Embryonic facial prominence (tissue), 1 donor: ENCODE data around the gene COLEC11.

Source experiments
- DNase-seq: peaks from one replicate; pipeline ENCODE4 v3.0.0-alpha.2; 2016; ENCODE audit errors: extremely low spot score

The COLEC11 gene

GRCh38 chr2:3585261-3586109 lies 9.4 kb upstream of the COLEC11 start:
- no peak for DNase-seq

GRCh38 chr2:3586220-3586619 lies 8.7 kb upstream of the COLEC11 start:
- DNase-seq = no peak

DNA sequence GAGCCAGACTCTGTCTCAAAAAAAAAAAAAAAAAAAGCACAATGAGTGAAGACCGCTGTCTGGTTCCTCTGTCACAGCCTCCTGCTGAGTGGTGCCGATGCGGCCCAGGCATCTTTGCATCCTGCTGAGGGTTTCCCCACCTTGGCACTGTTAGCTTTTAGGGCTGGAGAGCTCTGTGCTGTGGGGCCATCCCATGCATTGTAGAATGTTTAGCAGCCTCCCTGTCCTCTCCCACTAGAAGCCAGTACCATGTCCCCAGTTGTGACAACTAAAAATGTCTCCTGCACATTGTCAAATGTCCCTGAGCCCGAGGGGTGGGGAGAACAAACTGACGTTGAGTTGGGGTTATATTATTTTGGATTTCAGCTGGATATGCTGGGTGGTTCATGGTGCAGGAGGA lies 7.9 kb upstream of the COLEC11 start:
- no peak for DNase-seq

DNA sequence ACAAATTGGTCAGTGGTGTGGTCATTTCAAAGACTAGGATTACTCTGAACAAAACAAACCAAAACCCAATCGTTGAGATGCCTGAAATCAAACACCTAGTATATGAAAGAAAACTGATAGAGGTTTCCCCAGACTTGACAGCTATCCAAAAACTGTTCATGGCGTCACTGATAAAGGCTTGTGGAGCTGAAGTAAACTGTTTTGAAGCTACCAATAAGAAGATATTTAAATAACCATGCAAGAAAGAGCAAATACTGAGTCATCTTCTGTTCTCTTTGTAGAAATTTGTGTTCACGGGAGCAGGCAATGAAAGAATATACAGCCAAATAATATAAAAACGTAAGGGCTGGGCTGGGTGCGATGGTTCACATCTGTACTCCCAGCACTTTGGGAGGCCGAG lies 7.5 kb upstream of the COLEC11 start:
- no peak for DNase-seq

DNA sequence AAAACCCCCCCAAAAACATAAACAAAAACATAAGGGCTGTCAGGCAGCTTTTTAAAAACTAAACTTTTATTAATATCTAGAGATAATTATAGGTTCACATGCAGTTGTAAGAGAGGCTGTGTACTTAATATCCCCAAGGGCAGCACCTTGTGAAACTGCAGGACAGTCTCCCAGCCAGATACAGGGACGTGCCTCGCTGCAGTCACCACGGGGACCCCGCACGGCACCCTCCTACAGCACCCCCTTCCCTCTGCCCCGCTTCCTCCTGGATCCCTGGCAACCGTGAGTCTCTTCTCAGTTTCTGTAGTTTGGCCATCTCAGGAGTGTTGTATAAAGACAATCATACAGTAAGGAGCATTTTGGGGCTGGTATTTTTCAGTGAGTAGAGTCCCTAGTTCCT lies 6.8 kb upstream of the COLEC11 start:
- DNase-seq = no peak

DNA sequence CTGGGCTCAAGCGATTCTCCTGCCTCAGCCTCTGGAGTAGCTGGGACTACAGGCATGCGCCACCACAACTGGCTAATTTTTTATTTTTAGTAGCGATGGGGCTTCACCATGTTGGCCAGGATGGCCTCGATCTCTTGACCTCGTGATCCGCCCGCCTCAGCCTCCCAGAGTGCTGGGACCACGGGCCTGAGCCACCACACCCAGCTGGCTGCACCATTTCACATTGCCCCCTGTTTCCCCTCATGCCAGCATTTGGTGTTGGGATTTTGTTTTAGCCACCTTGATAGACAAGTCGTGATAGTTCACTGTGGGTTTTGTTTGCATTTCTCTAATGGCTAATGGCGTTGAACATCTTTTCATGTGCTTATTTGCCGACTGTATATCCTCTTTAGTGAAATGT lies 5.8 kb upstream of the COLEC11 start:
- no peak for DNase-seq

- DNase-seq = no peak
These were observed 492 bp downstream of the COLEC11 start for GRCh38 chr2:3595404-3595803.

- DNase-seq = no peak
These were observed 1.1 kb downstream of the COLEC11 start for GRCh38 chr2:3595985-3596384.

- DNase-seq = no peak
These were observed 2.0 kb downstream of the COLEC11 start for GRCh38 chr2:3596901-3597417.

DNA sequence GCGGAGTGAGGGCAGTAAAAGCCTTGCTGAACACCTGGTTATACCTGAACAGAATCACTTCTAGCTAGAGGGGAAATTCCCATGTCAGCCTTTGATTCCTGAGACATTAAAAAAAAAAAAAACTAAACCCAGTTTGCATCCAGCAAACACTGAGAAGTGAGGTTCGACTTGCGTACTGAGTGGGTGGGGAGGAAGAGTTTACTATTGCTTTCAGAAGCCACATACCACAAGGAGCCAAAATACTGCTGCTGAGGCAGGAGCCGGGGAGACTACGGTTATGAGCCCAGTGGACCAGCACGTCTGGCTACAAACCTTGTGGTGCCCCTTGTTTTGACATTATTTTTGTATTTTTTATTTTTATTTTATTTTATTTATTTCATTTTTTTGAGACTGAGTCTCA lies 2.7 kb downstream of the COLEC11 start:
- no peak for DNase-seq

DNA sequence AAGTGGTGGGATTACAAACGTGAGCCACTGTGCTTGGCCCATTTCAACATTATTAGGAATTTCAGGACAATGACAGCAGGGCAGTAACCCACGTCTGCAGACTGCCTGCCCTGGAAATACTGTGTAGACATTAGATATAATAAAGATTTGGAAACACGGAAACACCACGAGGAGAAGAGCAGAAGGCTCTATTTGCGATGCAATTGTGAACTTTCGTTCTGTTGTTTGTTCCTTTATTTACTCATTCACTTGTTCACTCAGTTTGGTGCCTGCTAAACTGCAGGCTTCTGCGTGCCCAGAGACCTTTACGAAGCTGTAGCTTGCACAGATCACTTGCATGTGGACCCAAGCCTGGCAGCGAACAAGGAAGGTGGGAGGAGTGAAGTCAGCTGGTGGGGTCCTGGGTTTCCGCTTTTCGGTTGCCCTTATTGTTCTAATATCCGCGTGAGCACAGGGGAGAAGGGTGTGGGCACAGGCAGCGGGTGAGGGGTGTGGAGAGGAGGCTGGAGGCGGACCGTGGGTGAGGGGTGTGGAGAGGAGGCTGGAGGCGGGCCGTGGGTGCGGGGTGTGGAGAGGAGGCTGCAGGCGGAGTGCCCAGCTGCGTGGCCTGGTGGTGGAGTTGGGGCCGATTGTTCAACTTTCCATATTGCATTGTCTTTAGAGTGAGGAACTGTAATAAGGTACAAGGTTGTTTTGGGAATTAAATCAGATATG lies 3.4 kb downstream of the COLEC11 start:
- no peak for DNase-seq

DNA sequence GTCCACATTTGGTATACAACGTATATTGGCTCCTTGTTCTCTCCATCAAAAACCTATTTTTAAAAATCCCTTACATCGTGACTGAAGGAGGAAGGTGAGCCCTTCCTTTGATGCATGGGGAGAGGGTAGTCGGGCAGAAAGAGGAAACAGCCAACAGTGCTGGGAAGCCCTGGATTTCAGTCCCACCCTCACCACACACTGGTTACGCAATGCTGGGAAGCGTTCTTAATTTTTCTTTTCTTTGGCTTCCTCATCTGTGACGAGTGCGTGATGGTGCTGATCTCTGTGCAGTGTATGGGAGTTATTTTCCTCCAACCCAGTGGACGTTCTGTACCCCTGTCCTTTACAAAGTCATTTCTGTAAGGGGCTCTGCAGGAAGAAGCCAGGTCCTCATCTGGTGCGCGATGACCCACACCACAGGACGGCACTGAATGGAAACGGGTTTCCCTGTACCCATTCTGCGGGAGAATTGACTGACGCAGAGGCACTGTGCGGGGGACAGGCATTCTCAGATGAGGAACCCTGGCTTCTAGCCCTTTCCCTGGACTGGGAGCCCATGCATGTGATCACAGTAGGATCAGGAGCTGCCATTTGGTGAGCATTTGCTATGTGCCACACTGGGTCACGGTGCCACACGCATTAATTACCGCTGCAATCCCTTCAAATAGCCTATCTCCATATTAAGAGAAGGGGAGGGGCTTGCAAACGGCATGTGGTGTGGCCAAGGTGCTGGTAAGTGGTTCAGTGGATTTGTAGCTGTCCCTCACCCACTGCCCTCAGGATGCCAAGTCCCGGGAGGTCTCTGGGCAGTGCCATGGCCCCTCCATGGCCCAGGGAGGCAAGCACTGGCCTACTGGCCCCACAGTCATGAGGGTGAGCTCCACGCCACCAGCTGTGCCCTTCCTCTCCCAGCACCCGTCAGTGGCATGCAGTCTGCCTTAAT lies 4.3 kb downstream of the COLEC11 start:
- DNase-seq = no peak

GRCh38 chr2:3600256-3600855 lies 5.4 kb downstream of the COLEC11 start:
- DNase-seq = no peak

DNA sequence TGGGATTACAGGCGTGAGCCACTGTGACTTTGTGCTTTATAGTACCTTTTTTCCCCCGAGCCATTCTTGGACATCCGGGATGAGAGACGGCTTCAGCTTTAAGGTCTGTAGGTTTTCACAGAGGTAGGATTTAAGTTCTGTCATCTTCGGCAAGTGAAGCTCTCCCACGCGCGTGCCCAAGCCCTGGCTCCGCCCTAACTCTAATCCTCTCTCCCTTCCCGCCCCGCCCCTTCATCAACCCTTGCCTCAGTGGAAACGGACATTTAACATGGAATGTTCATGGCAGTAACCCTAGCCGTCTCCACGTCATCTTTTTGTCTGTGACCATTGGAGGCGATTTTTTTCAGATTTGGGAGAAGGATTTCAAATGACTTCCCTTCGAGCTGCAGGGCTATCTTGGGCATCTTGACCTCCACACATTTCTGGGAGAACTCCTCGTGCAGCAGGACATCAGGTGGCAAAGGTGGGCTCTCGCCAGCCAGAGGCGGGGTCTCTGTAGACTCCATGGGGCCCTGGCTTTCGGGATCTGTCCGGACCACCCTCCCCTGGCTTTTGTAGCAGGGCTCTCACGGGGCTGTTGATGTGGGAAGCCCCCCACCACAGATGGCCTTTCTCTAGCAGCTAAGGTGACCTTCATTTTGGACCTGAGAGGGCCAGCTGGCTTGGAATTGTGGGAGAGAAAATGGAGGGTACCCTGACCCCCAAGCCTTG lies 6.8 kb downstream of the COLEC11 start:
- DNase-seq = no peak

- DNase-seq = no peak
These were observed 7.8 kb downstream of the COLEC11 start for GRCh38 chr2:3602553-3603339.

GRCh38 chr2:3603536-3604206 lies 8.8 kb downstream of the COLEC11 start:
- DNase-seq = no peak

DNA sequence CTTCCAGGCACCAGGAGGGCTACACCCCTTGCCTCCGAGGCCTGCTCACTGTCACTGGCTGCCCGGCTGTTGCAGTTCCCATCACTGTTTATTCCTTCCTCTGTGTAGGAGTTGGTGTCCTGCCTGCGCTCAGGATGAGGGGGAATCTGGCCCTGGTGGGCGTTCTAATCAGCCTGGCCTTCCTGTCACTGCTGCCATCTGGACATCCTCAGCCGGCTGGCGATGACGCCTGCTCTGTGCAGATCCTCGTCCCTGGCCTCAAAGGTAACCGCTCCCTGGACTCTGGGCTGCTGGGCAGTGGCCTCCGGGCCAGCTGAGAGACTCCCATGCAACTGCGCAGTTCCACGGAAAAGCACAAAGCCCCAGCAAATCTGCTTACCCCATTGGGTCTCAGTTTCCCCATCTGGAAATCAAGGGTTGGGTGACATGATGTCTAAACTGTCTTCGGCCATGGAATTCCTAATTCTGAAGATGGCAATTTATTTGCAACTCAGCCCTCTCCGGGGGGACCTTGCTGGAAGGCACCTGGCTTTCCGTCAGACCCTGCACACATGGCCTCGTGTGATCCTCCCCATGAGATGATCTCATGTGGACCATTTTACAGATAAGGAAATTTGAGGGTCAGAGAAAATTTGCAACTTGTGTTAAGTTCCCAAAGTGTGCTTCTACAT lies 9.4 kb downstream of the COLEC11 start:
- no peak for DNase-seq

GRCh38 chr2:3604991-3605961 lies 10.4 kb downstream of the COLEC11 start:
- DNase-seq = peak; percentile 57
